SK-N-SH (cell line): ENCODE results near the gene ABCC10. TPM values are rescaled to one million over a fixed set of nuclear protein-coding genes. Genes with fewer than 3 reads are reported as not detected.

ENCODE experiments used
- CTCF ChIA-PET: fragments of 300-600, 350-600 bp; formaldehyde crosslinking; extraction: SDS; loops from one replicate; lab custom pipeline; 2021; lab: Yijun Ruan, JAX
- POLR2A ChIA-PET: fragments of 350-600 bp; sonication (Branson Sonifier 250); formaldehyde crosslinking; extraction: SDS; loops from one replicate; lab custom pipeline; 2020; ENCODE audit warnings: antibody characterized with exemption, inconsistent platforms; lab: Yijun Ruan, JAX
- DNase-seq: peaks from one replicate; pipeline ENCODE4 v3.0.0; 2012
- H2AFZ ChIP-seq: fragments of 200-600 bp; sonication (generic); 2 replicates; pipeline ENCODE4 v1.8.1; 2016; ENCODE audit warnings: antibody characterized with exemption, mild to moderate bottlenecking, low read depth
- H3F3A ChIP-seq: fragments of 200-600 bp; sonication (generic); replicated peaks from 2 replicates; pipeline ENCODE3; 2016; ENCODE audit warnings: antibody characterized with exemption, mild to moderate bottlenecking; ENCODE audit not compliant: insufficient read depth
- H3K27ac ChIP-seq, 2 experiments: fragments of 200-500 bp in 1 of 2; fragments of 200-600 bp in 1 of 2; sonication (Bioruptor generic) in 1 of 2; sonication (generic), shearing (Covaris generic) in 1 of 2; 2 replicates each; pipeline versions ENCODE4 v1.5.1 to v1.6.1; 2014 to 2016; ENCODE audit warnings: low read depth in 2 of 2, inconsistent platforms in 1 of 2, low read length in 1 of 2, mild to moderate bottlenecking in 1 of 2, mixed read lengths in 1 of 2
- H3K27me3 ChIP-seq: fragments of 200-600 bp; sonication (generic), shearing (Covaris generic); 2 replicates; pipeline ENCODE4 v1.6.1; 2016; ENCODE audit warnings: mixed run types; ENCODE audit not compliant: insufficient read depth
- H3K36me3 ChIP-seq, 2 experiments: fragments of 200-500 bp in 1 of 2; fragments of 200-600 bp in 1 of 2; sonication (Bioruptor generic) in 1 of 2; sonication (generic) in 1 of 2; replicated peaks in 1 of 2; 2 replicates each; pipeline versions ENCODE3 to v1.5.1; 2014 to 2016; ENCODE audit warnings: low read length in 1 of 2, mild to moderate bottlenecking in 1 of 2; ENCODE audit not compliant: insufficient read depth in 2 of 2, control insufficient read depth in 1 of 2
- H3K4me1 ChIP-seq, 2 experiments: fragments of 200-500 bp in 1 of 2; fragments of 200-600 bp in 1 of 2; sonication (Bioruptor generic) in 1 of 2; sonication (generic), shearing (Covaris generic) in 1 of 2; 2 replicates each; pipeline versions ENCODE4 v1.5.1 to v1.6.1; 2014 to 2016; ENCODE audit warnings: low read depth in 1 of 2, low read length in 1 of 2, mixed run types in 1 of 2; ENCODE audit not compliant: insufficient read depth in 2 of 2, control insufficient read depth in 1 of 2
- H3K4me2 ChIP-seq: fragments of 200-600 bp; sonication (generic), shearing (Covaris generic); 2 replicates; pipeline ENCODE4 v1.6.1; 2017; ENCODE audit warnings: mixed run types
- H3K4me3 ChIP-seq, 2 experiments: fragments of 200-500 bp in 1 of 2; fragments of 200-600 bp in 1 of 2; sonication (Bioruptor generic) in 1 of 2; sonication (generic), shearing (Covaris generic) in 1 of 2; 2 replicates each; pipeline versions ENCODE4 v1.5.1 to v1.8.1; 2014 to 2016; ENCODE audit warnings: low read depth in 2 of 2, inconsistent platforms in 1 of 2, low read length in 1 of 2, mild to moderate bottlenecking in 1 of 2, mixed read lengths in 1 of 2, moderate library complexity in 1 of 2
- H3K79me2 ChIP-seq: fragments of 200-600 bp; sonication (generic); 2 replicates; pipeline ENCODE4 v1.8.1; 2017; ENCODE audit warnings: mild to moderate bottlenecking; ENCODE audit not compliant: insufficient read depth
- H3K9ac ChIP-seq: fragments of 200-600 bp; sonication (generic); 2 replicates; pipeline ENCODE4 v1.6.1; 2017; ENCODE audit warnings: mixed run types
- H3K9me2 ChIP-seq: fragments of 200-600 bp; sonication (generic); 2 replicates; pipeline ENCODE4 v1.6.1; 2017; ENCODE audit warnings: mixed run types
- H3K9me3 ChIP-seq: fragments of 200-600 bp; sonication (generic); 2 replicates; pipeline ENCODE4 v1.6.1; 2017; ENCODE audit warnings: mixed run types, mild to moderate bottlenecking, moderate library complexity
- H4K20me1 ChIP-seq: fragments of 200-600 bp; sonication (generic); 2 replicates; pipeline ENCODE4 v1.6.1; 2017; ENCODE audit warnings: mild to moderate bottlenecking, mixed run types; ENCODE audit not compliant: insufficient read depth
- CHD2 ChIP-seq: fragments of 150-350 bp; IDR thresholded peaks from 2 replicates; pipeline ENCODE4 v1.6.1; 2018; ENCODE audit warnings: low read length; ENCODE audit not compliant: partially characterized antibody
- EZH2phosphoT487 ChIP-seq: fragments of 200-600 bp; sonication (generic); IDR thresholded peaks from 2 replicates; pipeline ENCODE4 v1.6.1; 2017; ENCODE audit warnings: low read depth, mixed run types, mild to moderate bottlenecking, antibody characterized with exemption, moderate library complexity, borderline replicate concordance
- FOXJ3 ChIP-seq: sonication (generic); formaldehyde crosslinking; IDR thresholded peaks from 2 replicates; pipeline ENCODE4 v1.5.1; 2020; ENCODE audit warnings: mild to moderate bottlenecking, missing genetic modification reagents
- FOXM1 ChIP-seq: IDR thresholded peaks from 2 replicates; pipeline ENCODE4 v1.4.0; 2012; ENCODE audit warnings: low read depth, mild to moderate bottlenecking
- GABPA ChIP-seq: IDR thresholded peaks from 2 replicates; pipeline ENCODE4 v1.4.0; 2012; ENCODE audit warnings: low read depth, mild to moderate bottlenecking
- IRF3 ChIP-seq: fragments of 150-350 bp; IDR thresholded peaks from 2 replicates; pipeline ENCODE4 v1.6.1; 2016; ENCODE audit warnings: mild to moderate bottlenecking, low read depth, low read length
- JUND ChIP-seq: IDR thresholded peaks from 2 replicates; pipeline ENCODE4 v1.4.0; 2012
- MXI1 ChIP-seq: IDR thresholded peaks from 2 replicates; pipeline ENCODE4 v1.6.1; 2012; ENCODE audit warnings: mild to moderate bottlenecking, low read depth, low read length, improper control_type of control experiment
- NFIC ChIP-seq: IDR thresholded peaks from 2 replicates; pipeline ENCODE4 v1.4.0; 2012; ENCODE audit warnings: borderline replicate concordance
- PBX3 ChIP-seq: IDR thresholded peaks from 2 replicates; pipeline ENCODE4; 2012
- POLR2AphosphoS5 ChIP-seq: IDR thresholded peaks from 2 replicates; pipeline ENCODE4 v1.6.1; 2012; ENCODE audit warnings: low read depth, low read length
- REST ChIP-seq: IDR thresholded peaks from 2 replicates; pipeline ENCODE4 v1.6.1; 2012; ENCODE audit warnings: mild to moderate bottlenecking, low read depth, low read length, moderate library complexity
- RXRA ChIP-seq: IDR thresholded peaks from 2 replicates; pipeline ENCODE4 v1.4.0; 2012; ENCODE audit warnings: low read depth, mild to moderate bottlenecking, borderline replicate concordance
- SMC3 ChIP-seq: IDR thresholded peaks from 2 replicates; pipeline ENCODE4 v1.6.1; 2012; ENCODE audit warnings: low read depth, low read length, improper control_type of control experiment
- TCF12 ChIP-seq: IDR thresholded peaks from 2 replicates; pipeline ENCODE4 v1.4.0; 2012
- USF1 ChIP-seq: IDR thresholded peaks from 2 replicates; pipeline ENCODE4 v1.4.0; 2012; ENCODE audit warnings: low read depth, borderline replicate concordance
- USF2 ChIP-seq: fragments of 150-350 bp; IDR thresholded peaks from 2 replicates; pipeline ENCODE4 v1.6.1; 2017; ENCODE audit warnings: antibody characterized with exemption, low read length, low read depth, borderline replicate concordance
- YY1 ChIP-seq: IDR thresholded peaks from 2 replicates; pipeline ENCODE4 v1.4.0; 2012; ENCODE audit warnings: low read depth, mild to moderate bottlenecking
- WGBS: methylation state at CpG from one replicate; pipeline ENCODE4 v1.1.6; 2017; ENCODE audit warnings: low lambda C conversion rate; 5-methylcytosine and 5-hydroxymethylcytosine counted together
- polyA plus RNA-seq, 3 experiments: library from polyadenylated mRNA; depleted of rRNA; stranded (reverse); fragments of >200 nt; gene quantifications; 2 replicates each; pipeline ENCODE4 v1.2.3, GENCODE V29; 2012

Gene ABCC10
- polyA plus RNA-seq, 1 of the 3 experiments (the other 2 are of a cell fraction) = 28.3 TPM

- no peak overlapping the region for H3K9ac ChIP-seq
- no peaks in the 10 kb centered on the region for H3K9me3 ChIP-seq
- no peak overlapping the region for H2AFZ ChIP-seq
- no peaks in the 10 kb centered on the region for H4K20me1 ChIP-seq
- H3K27ac ChIP-seq = no peak overlapping the region
- no peak for DNase-seq
- peaks cover 3% of the 10 kb centered on the region; the same call in 1 of the 2 replicates for H3K27me3 ChIP-seq
- H3K79me2 ChIP-seq = no peaks in the 10 kb centered on the region
- ChIA-PET POLR2A (no interaction called here), CTCF (interaction anchor here (1.4 to 1.5 kb wide), 2 partner anchors 22 to 39 kb away, joined by 4 to 7 read pairs; no protein-coding TSS in a partner anchor)
- no peak overlapping the region for H3K4me2 ChIP-seq
- no peaks in the 10 kb centered on the region for H3F3A ChIP-seq
- no peaks in the 10 kb centered on the region for H3K4me1 ChIP-seq
- H3K4me3 ChIP-seq = no peak overlapping the region
- H3K36me3 ChIP-seq = no peaks in the 10 kb centered on the region
- no peak for TF ChIP-seq YY1
- TF ChIP-seq EZH2phosphoT487 = no peak
- no peak for TF ChIP-seq USF2
- no peak for TF ChIP-seq GABPA
- TF ChIP-seq POLR2AphosphoS5 = no peak
- TF ChIP-seq JUND = no peak
- TF ChIP-seq SMC3 = no peak
- no peak for TF ChIP-seq FOXM1
- no peak for TF ChIP-seq CHD2
- TF ChIP-seq FOXJ3 (CRISPR knock-in tag) = no peak
- no peak for TF ChIP-seq TCF12
- TF ChIP-seq IRF3 = no peak
- no peak for TF ChIP-seq USF1
- TF ChIP-seq MXI1 = no peak
- no peak for TF ChIP-seq PBX3
- no peak for TF ChIP-seq NFIC
- no peak for TF ChIP-seq REST
- no peak for TF ChIP-seq RXRA
- no peaks in the 10 kb centered on the region for H3K9me2 ChIP-seq
- 78% methylated on average over 1 of the region's 4 CpGs for WGBS
Measured at GRCh38 chr6:43468240-43468639, 40.9 kb downstream of the ABCC10 start.
